Ascending aorta (tissue), 2 donors: Measurements from ENCODE around the gene ARAP1. TPM values are rescaled to one million over a fixed set of nuclear protein-coding genes. Genes with fewer than 3 reads are reported as not detected.

Source experiments
- DNase-seq, 2 donors: peaks; one replicate each; pipeline ENCODE4 v3.0.0-alpha.2; 2019; ENCODE audit warnings: low spot score in 2 of 2
- H3K27ac ChIP-seq, 2 donors: fragments of 200-600 bp; sonication (generic); one replicate each; pipeline ENCODE4 v1.5.1; 2016 to 2017; ENCODE audit warnings: mild to moderate bottlenecking in 1 of 2
- H3K27me3 ChIP-seq: fragments of 200-600 bp; sonication (generic); one replicate; pipeline ENCODE4 v1.5.1; 2017
- H3K36me3 ChIP-seq, 2 donors: fragments of 200-600 bp; sonication (generic); one replicate each; pipeline ENCODE4 v1.5.1; 2016
- H3K4me1 ChIP-seq, 2 donors: fragments of 200-600 bp; sonication (generic); one replicate each; pipeline ENCODE4 v1.5.1; 2016 to 2017; ENCODE audit warnings: mild to moderate bottlenecking in 1 of 2
- H3K4me3 ChIP-seq, 2 donors: fragments of 200-600 bp; sonication (generic); one replicate each; pipeline ENCODE4 v1.5.1; 2016 to 2017; ENCODE audit warnings: mild to moderate bottlenecking in 1 of 2
- H3K9me3 ChIP-seq, 2 donors: fragments of 200-600 bp; sonication (generic); one replicate each; pipeline ENCODE4 v1.5.1; 2016
- intact Hi-C: fragments of 100-400 bp; cut with DNase I; formaldehyde crosslinking; loops from one replicate; pipeline ENCODE4 v1.15.1; 2023
- total RNA-seq: library from RNA; depleted of rRNA; stranded (reverse); fragments of >200 nt; gene quantifications from one replicate; pipeline ENCODE4 v1.1.0, GENCODE V29; 2016
- TF ChIP-seq, protein P1 (sequence below), 3 experiments: fragments of 200-600 bp in 2 of 3; fragments of 450-650 bp in 1 of 3; sonication (generic) in 2 of 3; IDR thresholded peaks; one replicate each; pipeline ENCODE4 v1.5.1; 2016 to 2019; ENCODE audit warnings: antibody characterized with exemption in 3 of 3, mild to moderate bottlenecking in 1 of 3, moderate library complexity in 1 of 3

Gene ARAP1
- total RNA-seq, 1 donor from 2014 or later = 238 TPM

DNA sequence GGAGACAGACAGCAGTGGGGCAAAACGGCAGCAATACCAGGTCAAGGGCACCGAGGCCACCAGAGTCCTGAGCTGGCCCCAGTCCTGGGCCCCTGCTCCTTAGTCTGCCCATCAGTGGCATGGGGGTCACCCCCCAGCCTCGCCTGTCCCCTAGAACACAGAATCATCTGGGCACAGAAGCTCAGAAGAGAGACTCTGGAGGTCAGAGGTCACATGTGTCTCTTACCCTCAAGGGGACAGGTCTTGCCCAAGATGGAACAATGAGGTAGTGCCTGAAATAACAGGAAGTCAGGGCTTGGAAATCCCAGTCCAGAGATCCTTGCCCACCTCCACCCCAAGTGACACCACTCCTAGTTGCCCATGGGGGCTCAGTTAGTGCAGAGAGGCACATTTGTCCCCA, 98.6 kb downstream of the ARAP1 start:
- Histone ChIP-seq H3K4me3 (no peak overlapping the region), H3K27ac (no peak overlapping the region), H3K36me3 (no peaks in the 10 kb centered on the region), H3K9me3 (no peaks in the 10 kb centered on the region), H3K27me3 (no peaks in the 10 kb centered on the region), H3K4me1 (no peaks in the 10 kb centered on the region)
- no peak for DNase-seq
- TF ChIP-seq, protein P1, sequence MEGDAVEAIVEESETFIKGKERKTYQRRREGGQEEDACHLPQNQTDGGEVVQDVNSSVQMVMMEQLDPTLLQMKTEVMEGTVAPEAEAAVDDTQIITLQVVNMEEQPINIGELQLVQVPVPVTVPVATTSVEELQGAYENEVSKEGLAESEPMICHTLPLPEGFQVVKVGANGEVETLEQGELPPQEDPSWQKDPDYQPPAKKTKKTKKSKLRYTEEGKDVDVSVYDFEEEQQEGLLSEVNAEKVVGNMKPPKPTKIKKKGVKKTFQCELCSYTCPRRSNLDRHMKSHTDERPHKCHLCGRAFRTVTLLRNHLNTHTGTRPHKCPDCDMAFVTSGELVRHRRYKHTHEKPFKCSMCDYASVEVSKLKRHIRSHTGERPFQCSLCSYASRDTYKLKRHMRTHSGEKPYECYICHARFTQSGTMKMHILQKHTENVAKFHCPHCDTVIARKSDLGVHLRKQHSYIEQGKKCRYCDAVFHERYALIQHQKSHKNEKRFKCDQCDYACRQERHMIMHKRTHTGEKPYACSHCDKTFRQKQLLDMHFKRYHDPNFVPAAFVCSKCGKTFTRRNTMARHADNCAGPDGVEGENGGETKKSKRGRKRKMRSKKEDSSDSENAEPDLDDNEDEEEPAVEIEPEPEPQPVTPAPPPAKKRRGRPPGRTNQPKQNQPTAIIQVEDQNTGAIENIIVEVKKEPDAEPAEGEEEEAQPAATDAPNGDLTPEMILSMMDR (IDR thresholded peaks at IDR 0.05) = no peak
- intact Hi-C loops = no loop called here

DNA sequence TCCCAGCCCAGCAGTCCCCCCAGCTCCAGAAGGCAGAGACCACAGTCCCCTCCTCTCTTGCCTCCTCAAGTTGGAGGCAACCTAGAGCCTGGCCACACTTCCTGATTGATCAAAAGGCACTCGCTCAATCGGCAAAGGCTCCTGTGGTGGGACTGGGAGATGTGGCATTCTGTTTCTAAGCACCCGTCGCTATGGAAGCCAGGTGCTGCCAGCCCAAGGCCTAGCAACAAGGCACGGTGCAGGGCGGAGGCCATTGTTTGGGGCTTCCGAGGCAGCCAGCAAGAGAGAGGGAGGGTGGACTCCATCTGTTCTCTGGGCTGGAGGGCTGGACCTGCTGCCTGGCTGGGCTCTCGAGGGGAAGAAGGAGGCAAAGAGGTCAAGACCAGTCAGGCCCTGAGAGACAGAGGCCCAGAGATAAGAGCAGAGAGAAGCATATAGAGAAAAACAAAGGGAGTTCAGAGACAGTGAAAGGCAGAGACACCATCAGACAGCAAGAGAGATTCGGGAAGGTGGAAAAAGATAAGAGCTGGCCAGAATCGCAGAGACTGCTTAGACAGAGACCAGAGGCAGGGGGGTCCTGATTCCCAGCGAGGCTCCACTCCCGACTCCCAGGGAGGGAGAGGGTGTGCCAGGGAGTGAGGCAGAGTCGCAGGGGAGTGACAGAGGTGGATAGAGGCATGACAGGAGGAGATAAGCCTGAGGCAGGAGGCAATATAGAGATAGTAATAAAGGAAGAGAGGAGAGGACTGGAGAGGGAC, 99.2 kb downstream of the ARAP1 start:
- H3K27me3 ChIP-seq = no peaks in the 10 kb centered on the region
- H3K9me3 ChIP-seq = no peaks in the 10 kb centered on the region
- no peaks in the 10 kb centered on the region for H3K36me3 ChIP-seq
- intact Hi-C loops = no loop called here
- no peak overlapping the region for H3K4me3 ChIP-seq
- DNase-seq = no peak
- TF ChIP-seq, protein P1 (IDR thresholded peaks at IDR 0.05) = no peak
- no peak overlapping the region for H3K27ac ChIP-seq
- no peaks in the 10 kb centered on the region for H3K4me1 ChIP-seq

DNA sequence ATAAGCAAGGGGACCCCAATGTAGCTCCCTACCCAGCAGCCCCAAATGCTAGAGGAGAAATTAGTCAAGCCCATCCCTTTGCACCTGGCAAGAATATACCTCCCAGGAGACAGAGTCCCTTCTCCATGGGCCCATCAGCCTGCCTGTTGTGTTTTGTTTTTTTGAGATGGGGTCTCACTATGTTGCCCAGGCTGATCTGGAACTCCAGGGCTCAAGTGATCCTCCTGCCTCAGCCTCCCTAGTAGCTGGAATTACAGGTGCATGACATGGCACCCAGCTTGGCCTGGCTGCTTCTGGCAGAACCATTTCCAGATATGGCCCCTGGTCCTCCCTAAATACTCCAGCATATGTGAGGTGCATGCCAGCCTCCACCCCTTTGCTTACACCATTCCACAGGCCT, 100.1 kb downstream of the ARAP1 start:
- Histone ChIP-seq H3K27ac (no peak overlapping the region), H3K9me3 (no peaks in the 10 kb centered on the region), H3K27me3 (no peaks in the 10 kb centered on the region), H3K4me3 (no peak overlapping the region), H3K4me1 (no peaks in the 10 kb centered on the region), H3K36me3 (no peaks in the 10 kb centered on the region)
- intact Hi-C loops = no loop called here
- TF ChIP-seq, protein P1 (IDR thresholded peaks at IDR 0.05) = no peak
- DNase-seq = no peak

DNA sequence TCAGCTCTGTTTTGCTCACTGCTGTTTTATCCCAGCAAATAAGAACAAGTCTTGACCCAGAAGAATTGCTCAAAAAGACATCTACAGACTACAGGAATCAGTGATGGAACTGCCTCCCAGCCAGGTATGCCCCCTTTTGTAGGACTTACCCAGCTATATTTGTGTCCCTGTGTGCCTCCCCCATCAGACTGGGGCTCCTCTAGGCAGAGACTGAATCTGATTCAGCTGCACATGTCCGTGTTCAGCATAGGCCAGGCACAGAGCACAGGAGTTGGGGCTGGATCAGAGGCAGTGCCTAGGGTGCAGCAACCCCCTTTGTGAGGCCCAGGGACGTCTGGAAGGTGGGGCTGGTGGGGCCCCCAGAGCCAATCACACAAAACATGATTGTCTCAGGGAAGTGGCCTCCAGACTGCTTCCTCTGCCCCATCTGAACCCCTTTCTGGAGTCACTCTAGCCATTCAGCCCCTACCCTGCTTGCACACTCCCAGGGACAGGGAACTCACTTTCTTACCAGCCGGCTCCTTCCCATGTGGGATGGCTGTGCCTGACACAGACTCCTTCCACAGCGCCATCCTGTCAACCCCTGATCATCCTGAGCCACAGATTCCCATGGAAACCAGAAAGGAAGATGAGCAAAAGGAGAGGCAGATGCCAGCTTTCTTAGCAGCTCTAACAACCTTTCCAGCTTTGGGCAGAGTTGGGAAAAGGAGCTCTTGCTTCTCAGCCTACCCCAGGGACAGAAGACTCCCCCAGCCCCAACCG, 102.8 kb downstream of the ARAP1 start:
- TF ChIP-seq, protein P1 (IDR thresholded peaks at IDR 0.05) = no peak
- Histone ChIP-seq H3K9me3 (no peaks in the 10 kb centered on the region), H3K27me3 (no peaks in the 10 kb centered on the region), H3K4me1 (no peaks in the 10 kb centered on the region), H3K4me3 (no peak overlapping the region), H3K36me3 (no peaks in the 10 kb centered on the region), H3K27ac (no peak overlapping the region)
- intact Hi-C loops = no loop called here
- no peak for DNase-seq

DNA sequence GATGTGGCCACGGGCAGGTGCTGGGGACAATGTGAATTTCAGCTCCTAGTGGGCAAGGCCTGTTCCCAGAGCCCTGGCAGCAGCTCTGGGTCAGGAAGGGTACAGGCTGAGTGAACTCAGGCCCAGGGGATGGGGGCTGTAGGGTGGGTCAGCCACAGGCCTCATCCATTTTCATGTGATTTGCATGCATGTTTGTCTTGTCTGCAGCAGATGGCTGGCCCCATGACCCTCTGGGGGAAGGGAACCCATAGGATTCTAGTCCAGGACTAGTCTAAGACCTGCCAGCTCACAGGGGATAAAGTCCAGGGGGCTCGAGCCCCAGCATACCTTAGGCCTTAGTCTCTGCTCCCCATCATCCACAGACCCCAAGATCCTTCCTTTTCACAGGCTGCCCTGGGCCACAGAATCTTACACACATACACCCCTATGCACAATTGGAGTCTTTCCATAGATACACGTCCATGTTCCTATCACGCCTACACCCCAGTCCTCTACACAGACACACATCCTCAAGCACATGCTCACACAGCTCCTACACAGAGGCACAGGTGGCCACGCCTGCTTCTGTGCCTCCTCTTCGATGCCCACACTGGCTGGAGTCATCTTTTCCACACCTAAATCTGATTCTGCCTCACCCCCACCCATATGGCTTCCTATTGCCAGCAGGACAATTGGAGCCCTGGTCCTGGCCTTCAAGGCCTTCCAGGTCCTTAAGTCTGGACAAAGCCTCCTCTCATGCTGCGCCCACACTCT, 103.6 kb downstream of the ARAP1 start:
- no peaks in the 10 kb centered on the region for H3K9me3 ChIP-seq
- no peak overlapping the region for H3K27ac ChIP-seq
- TF ChIP-seq, protein P1 (IDR thresholded peaks at IDR 0.05) = no peak
- H3K27me3 ChIP-seq = no peaks in the 10 kb centered on the region
- DNase-seq = no peak
- intact Hi-C loops = no loop called here
- no peaks in the 10 kb centered on the region for H3K4me1 ChIP-seq
- no peaks in the 10 kb centered on the region for H3K36me3 ChIP-seq
- no peak overlapping the region for H3K4me3 ChIP-seq
